HepG2 (cell line): Measurements from ENCODE around the gene FIZ1. TPM values are rescaled to one million over a fixed set of nuclear protein-coding genes. Genes with fewer than 3 reads are reported as not detected.

Experiments
- EHMT2 ChIP-seq: fragments of 200-600 bp; sonication (generic); IDR thresholded peaks from 2 replicates; pipeline ENCODE4 v1.7.0; 2017; ENCODE audit warnings: antibody characterized with exemption, low read depth, low read length, borderline replicate concordance
- HNRNPLL ChIP-seq: fragments of 200-400 bp; formaldehyde crosslinking; IDR thresholded peaks from 2 replicates; pipeline ENCODE4 v1.6.1; 2017; ENCODE audit warnings: mild to moderate bottlenecking, low read depth, low read length; ENCODE audit not compliant: poor library complexity, severe bottlenecking
- KLF16 ChIP-seq, 2 experiments: sonication (generic) in 1 of 2; formaldehyde crosslinking in 1 of 2; IDR thresholded peaks; 2 replicates each; pipeline versions ENCODE4 v1.6.1 to v1.8.0; 2016 to 2023; ENCODE audit warnings: missing genetic modification reagents in 2 of 2, missing compliant biosample characterization in 1 of 2
- NR2C2 ChIP-seq: sonication (generic); formaldehyde crosslinking; IDR thresholded peaks from 2 replicates; pipeline ENCODE4 v1.4.0; 2020; ENCODE audit warnings: missing genetic modification reagents, mild to moderate bottlenecking, moderate library complexity, borderline replicate concordance
- STAG1 ChIP-seq: sonication (generic); formaldehyde crosslinking; IDR thresholded peaks from 2 replicates; pipeline ENCODE4 v1.4.0; 2020; ENCODE audit warnings: missing genetic modification reagents
- SUZ12 ChIP-seq: fragments of 150-350 bp; IDR thresholded peaks from 2 replicates; pipeline ENCODE4 v1.6.1; 2014; ENCODE audit warnings: low read depth, low read length
- TEAD3 ChIP-seq: optimal IDR thresholded peaks from 2 replicates; pipeline ENCODE3; 2016; ENCODE audit warnings: borderline replicate concordance
- ZNF543 ChIP-seq: sonication (generic); formaldehyde crosslinking; IDR thresholded peaks from 2 replicates; pipeline ENCODE4 v1.4.0; 2020; ENCODE audit warnings: mild to moderate bottlenecking, missing genetic modification reagents
- ZNF557 ChIP-seq: sonication (generic); formaldehyde crosslinking; IDR thresholded peaks from 2 replicates; pipeline ENCODE4 v1.4.0; 2020; ENCODE audit warnings: missing genetic modification reagents
- ZNF572 ChIP-seq: sonication (generic); formaldehyde crosslinking; IDR thresholded peaks from 2 replicates; pipeline ENCODE4 v1.5.1; 2020; ENCODE audit warnings: mild to moderate bottlenecking, missing genetic modification reagents
- ZNF703 ChIP-seq: sonication (generic); formaldehyde crosslinking; IDR thresholded peaks from 2 replicates; pipeline ENCODE4 v1.5.1; 2020; ENCODE audit warnings: missing genetic modification reagents, mild to moderate bottlenecking, moderate library complexity, borderline replicate concordance
- ZNF790 ChIP-seq: sonication (generic); formaldehyde crosslinking; IDR thresholded peaks from 2 replicates; pipeline ENCODE4 v1.8.0; 2022; ENCODE audit warnings: missing genetic modification reagents, mild to moderate bottlenecking, borderline replicate concordance
- polyA plus RNA-seq, 8 experiments: library from polyadenylated mRNA; depleted of rRNA in 3 of 8; stranded (reverse) in 7 of 8; unstranded in 1 of 8; fragments of >200 nt; fragmentation: Illumina TruSeq in 4 of 8; extraction: Trizol in 4 of 8; gene quantifications; 2 replicates each; pipeline versions ENCODE4 v1.2.1 to v1.2.3, GENCODE V29; 2011 to 2016; ENCODE audit warnings: low read depth in 4 of 8, missing spikeins in 1 of 8, mixed read lengths in 1 of 8; ENCODE audit not compliant: insufficient read depth in 1 of 8
- total RNA-seq, 5 experiments: library from RNA; depleted of rRNA; stranded (reverse); fragments of >200 nt; fragmentation: Illumina TruSeq; extraction: Trizol; gene quantifications; 2 replicates each; pipeline ENCODE4 v1.2.3, GENCODE V29; 2016; ENCODE audit warnings: low read depth in 1 of 5
- TF ChIP-seq, protein P1 (sequence below): sonication (generic); formaldehyde crosslinking; IDR thresholded peaks from 2 replicates; pipeline ENCODE4 v1.8.0; 2022; ENCODE audit warnings: mild to moderate bottlenecking, missing genetic modification reagents; ENCODE audit not compliant: insufficient replicate concordance
- TF ChIP-seq, protein P2 (sequence below): sonication (generic); formaldehyde crosslinking; IDR thresholded peaks from 2 replicates; pipeline ENCODE4 v1.5.0; 2020; ENCODE audit warnings: missing genetic modification reagents
- TF ChIP-seq, protein P3 (sequence below): fragments of 450-650 bp; IDR thresholded peaks from 2 replicates; pipeline ENCODE4 v1.6.1; 2016
- TF ChIP-seq, protein P4 (sequence below): sonication (generic); formaldehyde crosslinking; IDR thresholded peaks from 2 replicates; pipeline ENCODE4 v1.4.0; 2020; ENCODE audit warnings: missing genetic modification reagents
- TF ChIP-seq, protein P5 (sequence below): sonication (generic); formaldehyde crosslinking; IDR thresholded peaks from 2 replicates; pipeline ENCODE4 v1.4.0; 2020; ENCODE audit warnings: missing genetic modification reagents, mild to moderate bottlenecking, borderline replicate concordance

The FIZ1 gene
- total and polyA plus RNA-seq, 2 of the 13 experiments (the other 11 are each of a cell fraction or from before 2014, with no cell fraction given) = 3.6 to 5.9 TPM

DNA sequence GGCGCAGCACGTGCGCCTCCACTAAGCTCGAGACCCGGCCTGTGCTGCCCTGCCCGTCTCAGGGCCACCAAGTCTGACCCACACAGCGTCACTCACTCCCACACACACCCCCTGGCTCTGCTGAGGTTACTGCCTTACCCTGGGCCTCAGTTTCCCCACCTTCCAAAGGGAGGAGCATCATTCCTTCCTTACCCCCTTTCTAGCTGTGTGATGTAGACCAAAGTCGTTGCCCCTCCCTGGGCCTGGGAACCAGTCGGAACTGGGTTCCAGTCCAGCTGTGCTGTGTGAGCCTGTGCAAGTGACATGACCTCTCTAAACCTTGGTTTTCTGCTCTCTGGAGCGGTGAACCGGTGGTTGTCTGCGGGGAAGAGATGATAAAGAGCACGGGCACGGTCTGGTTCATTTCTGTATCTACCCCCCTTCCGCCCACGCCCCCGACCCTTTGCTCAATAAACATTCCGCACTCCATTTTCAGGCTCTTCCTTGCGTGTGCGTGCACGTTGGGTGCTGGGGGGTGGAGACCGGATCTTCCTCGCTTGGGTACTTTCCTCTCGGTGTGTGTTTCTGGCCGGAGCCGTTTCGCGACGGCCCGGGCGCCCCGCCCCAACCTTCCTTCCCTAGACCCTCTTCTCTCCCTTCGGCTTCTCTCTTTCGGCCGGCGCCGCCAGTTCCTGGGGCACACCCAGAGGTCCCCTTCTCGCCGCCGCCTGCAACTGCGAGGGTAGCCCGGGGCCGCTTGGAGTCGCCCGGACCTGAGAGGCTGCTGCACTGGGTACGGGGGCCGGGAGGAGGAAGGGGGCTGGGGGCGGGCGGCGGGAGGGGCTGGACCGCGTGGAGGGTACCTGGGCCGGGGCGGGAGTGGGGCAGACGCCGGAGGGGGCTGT is 43.9 kb upstream of the FIZ1 start, which contains the start of gene ZNF581 (continued):
- TF ChIP-seq, protein P1, sequence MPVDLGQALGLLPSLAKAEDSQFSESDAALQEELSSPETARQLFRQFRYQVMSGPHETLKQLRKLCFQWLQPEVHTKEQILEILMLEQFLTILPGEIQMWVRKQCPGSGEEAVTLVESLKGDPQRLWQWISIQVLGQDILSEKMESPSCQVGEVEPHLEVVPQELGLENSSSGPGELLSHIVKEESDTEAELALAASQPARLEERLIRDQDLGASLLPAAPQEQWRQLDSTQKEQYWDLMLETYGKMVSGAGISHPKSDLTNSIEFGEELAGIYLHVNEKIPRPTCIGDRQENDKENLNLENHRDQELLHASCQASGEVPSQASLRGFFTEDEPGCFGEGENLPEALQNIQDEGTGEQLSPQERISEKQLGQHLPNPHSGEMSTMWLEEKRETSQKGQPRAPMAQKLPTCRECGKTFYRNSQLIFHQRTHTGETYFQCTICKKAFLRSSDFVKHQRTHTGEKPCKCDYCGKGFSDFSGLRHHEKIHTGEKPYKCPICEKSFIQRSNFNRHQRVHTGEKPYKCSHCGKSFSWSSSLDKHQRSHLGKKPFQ (CRISPR knock-in tag) = no peak
- TF ChIP-seq HNRNPLL = peak; percentile 29
- TF ChIP-seq KLF16 (CRISPR knock-in tag; IDR thresholded peaks at IDR 0.05) = peak in 1 of 2 experiments; percentile 94; a peak in 2 of 4 replicates
- TF ChIP-seq NR2C2 (CRISPR knock-in tag) = peak; percentile 67
- TF ChIP-seq STAG1 (CRISPR knock-in tag) = no peak
- TF ChIP-seq ZNF543 (CRISPR knock-in tag) = peak; percentile 80; the same call in 1 of the 2 replicates
- TF ChIP-seq, protein P2, sequence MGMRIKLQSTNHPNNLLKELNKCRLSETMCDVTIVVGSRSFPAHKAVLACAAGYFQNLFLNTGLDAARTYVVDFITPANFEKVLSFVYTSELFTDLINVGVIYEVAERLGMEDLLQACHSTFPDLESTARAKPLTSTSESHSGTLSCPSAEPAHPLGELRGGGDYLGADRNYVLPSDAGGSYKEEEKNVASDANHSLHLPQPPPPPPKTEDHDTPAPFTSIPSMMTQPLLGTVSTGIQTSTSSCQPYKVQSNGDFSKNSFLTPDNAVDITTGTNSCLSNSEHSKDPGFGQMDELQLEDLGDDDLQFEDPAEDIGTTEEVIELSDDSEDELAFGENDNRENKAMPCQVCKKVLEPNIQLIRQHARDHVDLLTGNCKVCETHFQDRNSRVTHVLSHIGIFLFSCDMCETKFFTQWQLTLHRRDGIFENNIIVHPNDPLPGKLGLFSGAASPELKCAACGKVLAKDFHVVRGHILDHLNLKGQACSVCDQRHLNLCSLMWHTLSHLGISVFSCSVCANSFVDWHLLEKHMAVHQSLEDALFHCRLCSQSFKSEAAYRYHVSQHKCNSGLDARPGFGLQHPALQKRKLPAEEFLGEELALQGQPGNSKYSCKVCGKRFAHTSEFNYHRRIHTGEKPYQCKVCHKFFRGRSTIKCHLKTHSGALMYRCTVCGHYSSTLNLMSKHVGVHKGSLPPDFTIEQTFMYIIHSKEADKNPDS (CRISPR knock-in tag) = no peak
- TF ChIP-seq, protein P3, sequence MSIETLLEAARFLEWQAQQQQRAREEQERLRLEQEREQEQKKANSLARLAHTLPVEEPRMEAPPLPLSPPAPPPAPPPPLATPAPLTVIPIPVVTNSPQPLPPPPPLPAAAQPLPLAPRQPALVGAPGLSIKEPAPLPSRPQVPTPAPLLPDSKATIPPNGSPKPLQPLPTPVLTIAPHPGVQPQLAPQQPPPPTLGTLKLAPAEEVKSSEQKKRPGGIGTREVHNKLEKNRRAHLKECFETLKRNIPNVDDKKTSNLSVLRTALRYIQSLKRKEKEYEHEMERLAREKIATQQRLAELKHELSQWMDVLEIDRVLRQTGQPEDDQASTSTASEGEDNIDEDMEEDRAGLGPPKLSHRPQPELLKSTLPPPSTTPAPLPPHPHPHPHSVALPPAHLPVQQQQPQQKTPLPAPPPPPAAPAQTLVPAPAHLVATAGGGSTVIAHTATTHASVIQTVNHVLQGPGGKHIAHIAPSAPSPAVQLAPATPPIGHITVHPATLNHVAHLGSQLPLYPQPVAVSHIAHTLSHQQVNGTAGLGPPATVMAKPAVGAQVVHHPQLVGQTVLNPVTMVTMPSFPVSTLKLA = peak; percentile 19; the same call in 1 of the 2 replicates
- TF ChIP-seq ZNF557 = no peak
- TF ChIP-seq, protein P4, sequence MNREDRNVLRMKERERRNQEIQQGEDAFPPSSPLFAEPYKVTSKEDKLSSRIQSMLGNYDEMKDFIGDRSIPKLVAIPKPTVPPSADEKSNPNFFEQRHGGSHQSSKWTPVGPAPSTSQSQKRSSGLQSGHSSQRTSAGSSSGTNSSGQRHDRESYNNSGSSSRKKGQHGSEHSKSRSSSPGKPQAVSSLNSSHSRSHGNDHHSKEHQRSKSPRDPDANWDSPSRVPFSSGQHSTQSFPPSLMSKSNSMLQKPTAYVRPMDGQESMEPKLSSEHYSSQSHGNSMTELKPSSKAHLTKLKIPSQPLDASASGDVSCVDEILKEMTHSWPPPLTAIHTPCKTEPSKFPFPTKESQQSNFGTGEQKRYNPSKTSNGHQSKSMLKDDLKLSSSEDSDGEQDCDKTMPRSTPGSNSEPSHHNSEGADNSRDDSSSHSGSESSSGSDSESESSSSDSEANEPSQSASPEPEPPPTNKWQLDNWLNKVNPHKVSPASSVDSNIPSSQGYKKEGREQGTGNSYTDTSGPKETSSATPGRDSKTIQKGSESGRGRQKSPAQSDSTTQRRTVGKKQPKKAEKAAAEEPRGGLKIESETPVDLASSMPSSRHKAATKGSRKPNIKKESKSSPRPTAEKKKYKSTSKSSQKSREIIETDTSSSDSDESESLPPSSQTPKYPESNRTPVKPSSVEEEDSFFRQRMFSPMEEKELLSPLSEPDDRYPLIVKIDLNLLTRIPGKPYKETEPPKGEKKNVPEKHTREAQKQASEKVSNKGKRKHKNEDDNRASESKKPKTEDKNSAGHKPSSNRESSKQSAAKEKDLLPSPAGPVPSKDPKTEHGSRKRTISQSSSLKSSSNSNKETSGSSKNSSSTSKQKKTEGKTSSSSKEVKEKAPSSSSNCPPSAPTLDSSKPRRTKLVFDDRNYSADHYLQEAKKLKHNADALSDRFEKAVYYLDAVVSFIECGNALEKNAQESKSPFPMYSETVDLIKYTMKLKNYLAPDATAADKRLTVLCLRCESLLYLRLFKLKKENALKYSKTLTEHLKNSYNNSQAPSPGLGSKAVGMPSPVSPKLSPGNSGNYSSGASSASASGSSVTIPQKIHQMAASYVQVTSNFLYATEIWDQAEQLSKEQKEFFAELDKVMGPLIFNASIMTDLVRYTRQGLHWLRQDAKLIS (CRISPR knock-in tag) = no peak
- TF ChIP-seq SUZ12 = no peak
- TF ChIP-seq ZNF703 (CRISPR knock-in tag) = peak; percentile 59; the same call in 1 of the 2 replicates
- no peak for TF ChIP-seq EHMT2
- TF ChIP-seq, protein P5, sequence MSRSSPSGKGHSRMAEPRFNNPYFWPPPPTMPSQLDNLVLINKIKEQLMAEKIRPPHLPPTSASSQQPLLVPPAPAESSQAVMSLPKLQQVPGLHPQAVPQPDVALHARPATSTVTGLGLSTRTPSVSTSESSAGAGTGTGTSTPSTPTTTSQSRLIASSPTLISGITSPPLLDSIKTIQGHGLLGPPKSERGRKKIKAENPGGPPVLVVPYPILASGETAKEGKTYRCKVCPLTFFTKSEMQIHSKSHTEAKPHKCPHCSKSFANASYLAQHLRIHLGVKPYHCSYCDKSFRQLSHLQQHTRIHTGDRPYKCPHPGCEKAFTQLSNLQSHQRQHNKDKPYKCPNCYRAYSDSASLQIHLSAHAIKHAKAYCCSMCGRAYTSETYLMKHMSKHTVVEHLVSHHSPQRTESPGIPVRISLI = peak; percentile 26; the same call in 1 of the 2 replicates
- peak; percentile 77; the same call in 1 of the 2 replicates for TF ChIP-seq ZNF790 (CRISPR knock-in tag)
- 0 out of 2 replicates have a peak, but pooled peaks have one; percentile 54 for TF ChIP-seq ZNF572 (CRISPR knock-in tag)
- TF ChIP-seq TEAD3 (CRISPR knock-in tag) = no peak
